H54 (cell line): Measurements from ENCODE around the gene ADAMTS17.

Experiments
- DNase-seq: peaks from one replicate; pipeline ENCODE4 v3.0.0; 2011; ENCODE audit warnings: low spot score, mixed read lengths; ENCODE audit not compliant: insufficient read length
- FAIRE-seq: peaks from 3 replicates; lab custom pipeline; 2011; peaks lifted over from hg19 to GRCh38; lab: Jason Lieb, UNC
- POLR2A ChIP-seq: IDR thresholded peaks from 2 replicates; pipeline ENCODE4 v1.6.1; 2011; ENCODE audit warnings: low read depth, mild to moderate bottlenecking, low read length

ADAMTS17 gene

DNA sequence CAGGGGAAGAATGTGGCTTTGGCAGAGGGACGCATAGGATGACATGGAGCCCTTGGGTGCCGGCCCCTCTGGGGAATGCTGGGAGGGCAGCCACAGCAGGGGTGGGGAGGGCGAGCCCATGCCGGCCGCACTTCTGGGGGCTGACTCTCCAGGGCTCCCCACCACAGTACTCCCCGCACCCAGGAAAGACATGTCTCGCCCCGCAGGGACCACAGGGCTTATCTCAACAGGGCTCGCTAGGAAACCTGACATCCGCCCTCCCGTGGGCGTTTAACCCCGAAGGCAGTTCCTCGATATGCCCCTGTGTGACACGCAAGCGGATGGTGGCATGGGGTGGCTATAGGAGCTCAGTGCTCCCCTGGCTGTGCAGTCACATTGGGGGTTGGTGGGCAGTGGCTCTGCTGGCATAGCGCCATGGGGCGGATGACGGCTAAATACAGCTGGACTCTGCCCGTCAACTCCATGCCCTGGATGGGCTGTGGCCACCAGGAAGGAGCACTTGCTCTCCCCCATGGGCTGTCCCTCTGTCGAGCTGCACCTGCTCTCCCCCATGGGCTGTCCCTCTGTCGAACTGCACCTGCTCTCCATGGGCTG is 141.4 kb downstream of the ADAMTS17 start:
- TF ChIP-seq POLR2A: no peak
- no peak for DNase-seq
- no peak for FAIRE-seq

DNA sequence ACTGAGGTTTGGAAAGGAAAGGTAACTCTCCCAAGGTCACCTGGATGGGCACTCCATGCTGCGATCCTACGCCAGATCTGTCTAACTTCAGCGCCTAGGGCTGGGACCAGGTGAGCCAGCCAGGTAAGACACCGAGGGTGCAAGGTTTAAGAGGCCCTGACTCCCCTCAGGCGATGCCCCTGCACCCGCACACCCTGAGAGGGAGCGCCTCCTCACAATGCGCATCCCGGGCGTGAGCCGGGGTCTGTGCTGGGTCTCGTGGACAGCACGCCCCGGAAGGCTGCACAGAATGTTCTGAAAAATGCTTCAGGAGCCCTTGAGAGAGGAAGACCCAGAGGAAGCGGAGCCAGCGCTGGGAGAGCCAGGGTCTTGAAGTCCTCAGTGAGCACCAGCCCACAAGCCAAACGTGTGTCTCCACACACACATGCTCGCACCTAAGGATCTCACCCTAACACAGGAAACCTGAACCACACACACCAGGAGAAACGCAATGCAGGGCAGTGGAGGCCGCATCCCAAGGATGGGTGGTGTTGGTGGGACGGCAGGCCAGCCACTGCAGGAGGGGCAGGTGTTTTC is 142.0 kb downstream of the ADAMTS17 start:
- no peak for FAIRE-seq
- DNase-seq: no peak
- TF ChIP-seq POLR2A: no peak

DNA sequence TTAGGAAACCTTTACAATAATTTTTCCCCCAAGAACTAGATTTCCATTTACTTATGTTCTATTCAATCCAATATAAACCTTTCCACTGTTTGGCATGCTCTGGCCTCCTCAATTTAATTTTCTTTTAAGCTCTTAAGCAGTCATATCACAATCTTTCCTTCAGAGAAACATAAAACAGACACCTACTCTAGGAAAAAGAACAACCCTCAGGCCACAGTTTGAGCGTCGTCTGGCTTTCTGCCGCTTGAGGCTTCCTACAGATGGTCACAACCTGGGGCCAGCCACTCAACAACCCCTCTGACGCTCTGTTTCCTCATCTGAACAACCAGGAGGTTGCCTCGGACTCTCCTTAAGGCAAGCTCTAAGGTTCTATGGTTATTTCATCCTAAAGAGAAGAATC is 143.3 kb downstream of the ADAMTS17 start:
- no peak for DNase-seq
- FAIRE-seq: no peak
- no peak for TF ChIP-seq POLR2A

DNA sequence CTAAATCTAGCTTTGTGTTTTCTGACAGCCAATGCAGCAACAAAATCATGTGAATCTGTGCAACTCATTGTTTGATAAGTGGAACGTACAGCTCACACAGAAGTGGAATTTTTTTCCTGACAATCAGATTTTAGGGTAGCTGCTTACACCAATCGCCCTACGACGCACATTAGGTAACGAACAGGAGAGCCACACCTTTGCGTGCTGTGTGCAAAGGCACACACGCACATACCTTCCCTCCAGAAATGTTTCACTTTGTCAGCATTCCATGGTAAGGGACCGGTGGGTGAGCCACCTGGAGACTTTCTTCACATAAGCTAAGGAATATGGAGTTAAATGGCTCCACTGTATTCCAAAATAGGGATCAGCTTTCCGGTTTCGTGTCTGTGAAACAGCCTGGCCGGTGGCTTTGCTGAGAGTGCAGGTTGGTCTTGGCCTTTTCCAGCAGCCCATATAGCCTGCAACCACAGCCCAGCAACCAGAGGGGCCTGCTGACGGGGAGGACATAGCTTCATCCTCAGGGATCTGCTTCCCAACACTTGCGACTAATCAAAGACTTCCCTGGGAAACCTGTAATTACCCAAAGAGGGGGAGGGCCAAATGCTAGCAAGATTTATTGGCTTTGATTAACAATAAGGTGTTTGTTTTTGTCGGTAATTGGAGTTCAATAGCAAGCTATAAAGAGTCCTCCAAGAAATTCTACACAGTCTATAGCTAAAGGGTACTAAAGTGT is 145.3 kb downstream of the ADAMTS17 start:
- no peak for TF ChIP-seq POLR2A
- FAIRE-seq (no peak), DNase-seq (no peak)

DNA sequence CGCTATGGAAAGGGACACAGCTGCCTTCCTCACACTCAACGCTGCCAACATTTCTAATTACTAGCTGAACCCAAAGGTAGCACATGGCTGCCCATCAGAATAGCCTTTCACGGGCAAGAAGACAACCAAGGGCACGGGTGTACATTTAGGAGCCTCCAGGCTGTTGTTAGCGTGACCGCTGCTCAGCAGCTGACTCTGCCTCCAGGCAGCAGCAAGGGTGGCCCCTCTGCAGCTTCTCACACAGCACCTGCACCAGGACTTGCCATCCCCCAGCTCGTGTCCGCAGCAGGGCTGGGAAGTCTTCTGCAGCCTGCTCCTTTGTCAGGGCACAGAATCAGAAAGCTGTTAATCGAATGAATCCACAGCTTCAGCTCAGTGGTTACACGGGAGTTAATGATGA is 146.8 kb downstream of the ADAMTS17 start:
- no peak for TF ChIP-seq POLR2A
- DNase-seq (no peak), FAIRE-seq (no peak)

DNA sequence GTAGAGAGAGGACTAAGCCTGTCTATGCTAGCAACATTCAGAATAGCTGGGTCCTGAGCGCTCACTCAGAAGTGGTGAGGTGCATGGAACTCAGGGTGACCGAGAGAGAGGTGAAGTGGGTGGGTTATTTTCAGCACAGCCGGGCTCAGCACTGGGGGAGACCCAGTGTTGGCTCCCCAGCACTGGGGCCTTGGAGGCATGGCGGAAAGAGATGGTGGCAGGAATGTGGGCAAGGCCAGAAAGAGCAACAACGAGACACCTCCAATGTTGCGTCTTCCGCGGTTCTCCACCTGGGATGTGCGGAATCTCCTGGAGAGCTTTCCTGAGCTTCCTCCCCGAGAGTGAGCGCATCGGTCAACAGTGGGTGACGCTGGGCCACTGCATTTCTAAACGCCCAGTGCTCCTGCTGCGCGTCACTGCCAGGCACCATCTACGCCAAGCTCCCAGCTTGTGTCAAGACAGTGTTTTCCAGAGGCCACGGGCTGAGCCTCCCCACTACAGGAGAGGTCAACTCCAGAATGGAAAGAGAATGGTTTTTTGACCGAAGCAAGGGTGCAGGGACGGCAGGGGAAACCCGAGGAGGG is 148.4 kb downstream of the ADAMTS17 start:
- no peak for FAIRE-seq
- TF ChIP-seq POLR2A: no peak
- no peak for DNase-seq

DNA sequence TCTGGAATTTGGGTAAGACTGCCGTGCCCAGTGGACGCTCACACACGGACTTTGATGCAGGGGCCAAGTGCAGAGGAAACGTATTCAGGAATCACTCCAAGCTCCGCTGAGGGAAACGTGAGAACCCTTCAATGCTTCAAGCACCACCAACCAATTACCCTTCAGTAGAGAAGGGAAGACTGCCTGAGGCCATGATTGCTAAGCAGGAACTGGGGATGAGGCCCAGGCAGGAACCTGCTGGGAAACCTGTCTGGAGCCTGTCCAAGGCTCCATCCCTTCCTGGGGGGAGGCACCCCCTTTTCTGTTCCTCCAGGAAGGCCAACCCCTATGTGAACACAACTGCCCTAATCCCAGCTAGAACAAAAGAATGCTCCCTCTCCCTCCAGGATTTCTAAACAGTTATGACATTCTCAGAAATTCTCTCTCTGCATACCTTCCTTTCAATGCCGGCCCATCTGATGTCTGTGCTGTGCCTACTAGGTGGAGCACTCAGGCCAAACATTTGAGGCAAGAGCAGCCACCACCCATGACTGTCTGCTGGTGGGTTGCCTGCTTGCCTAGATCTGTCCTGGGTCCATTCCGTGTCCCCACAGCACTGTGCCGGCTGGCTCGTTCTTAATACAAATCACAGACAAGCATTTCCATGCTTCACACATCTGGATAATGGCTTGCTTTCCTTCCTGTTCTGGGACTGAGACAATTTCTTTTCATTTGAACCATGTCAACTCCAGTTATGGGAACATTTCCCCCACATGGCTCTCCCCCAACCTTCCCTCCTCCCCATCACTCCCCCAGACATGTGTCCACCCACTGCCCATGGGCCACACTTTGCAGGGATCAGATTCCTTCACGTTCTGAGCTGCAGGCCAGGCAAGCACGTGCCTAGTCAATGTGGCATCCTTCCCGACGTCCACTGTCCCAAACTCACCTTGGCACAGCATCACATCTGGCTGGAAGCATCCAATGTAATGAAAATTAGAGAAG is 149.4 kb downstream of the ADAMTS17 start:
- DNase-seq (no peak), FAIRE-seq (no peak)
- TF ChIP-seq POLR2A: no peak

DNA sequence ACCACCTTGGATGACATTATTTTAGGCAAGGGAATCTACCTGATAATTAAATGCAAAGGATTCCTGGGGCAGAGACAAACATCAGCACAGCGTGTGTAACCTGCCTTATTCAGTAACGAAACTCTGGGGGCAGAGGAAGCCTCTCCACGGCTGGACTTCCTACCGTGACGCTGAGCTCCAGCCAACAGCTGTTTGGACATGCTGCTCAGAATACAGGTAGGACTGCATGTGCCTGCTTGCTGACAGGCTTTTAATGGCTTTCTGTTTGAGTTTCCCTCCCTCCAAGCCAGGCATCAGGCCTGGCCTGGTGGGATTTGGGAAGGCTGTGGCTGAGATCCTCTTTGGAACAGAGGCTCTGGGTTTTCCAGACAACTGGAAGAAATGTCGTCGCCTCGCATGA is 150.6 kb downstream of the ADAMTS17 start:
- TF ChIP-seq POLR2A: no peak
- DNase-seq: no peak
- no peak for FAIRE-seq

DNA sequence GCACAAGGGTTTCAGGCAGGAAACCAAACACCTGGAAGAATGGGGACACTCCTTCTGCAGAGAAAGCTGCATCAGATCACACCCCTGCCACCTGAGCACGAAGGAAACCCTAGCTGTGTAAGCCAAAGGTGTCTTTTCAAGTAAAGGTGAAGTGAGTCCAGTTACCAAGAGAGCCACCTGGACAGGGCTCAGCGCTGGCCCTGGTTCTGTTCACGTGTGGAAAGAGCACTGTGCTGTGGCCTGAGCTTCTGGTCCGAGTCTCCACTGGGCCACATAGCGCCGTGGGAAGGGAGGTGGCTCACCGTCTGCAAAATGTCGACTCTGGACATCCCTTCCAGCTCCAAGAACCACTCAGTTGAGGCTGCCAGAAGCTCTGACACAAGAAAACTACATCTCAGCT is 151.1 kb downstream of the ADAMTS17 start:
- no peak for TF ChIP-seq POLR2A
- DNase-seq (no peak), FAIRE-seq (no peak)

DNA sequence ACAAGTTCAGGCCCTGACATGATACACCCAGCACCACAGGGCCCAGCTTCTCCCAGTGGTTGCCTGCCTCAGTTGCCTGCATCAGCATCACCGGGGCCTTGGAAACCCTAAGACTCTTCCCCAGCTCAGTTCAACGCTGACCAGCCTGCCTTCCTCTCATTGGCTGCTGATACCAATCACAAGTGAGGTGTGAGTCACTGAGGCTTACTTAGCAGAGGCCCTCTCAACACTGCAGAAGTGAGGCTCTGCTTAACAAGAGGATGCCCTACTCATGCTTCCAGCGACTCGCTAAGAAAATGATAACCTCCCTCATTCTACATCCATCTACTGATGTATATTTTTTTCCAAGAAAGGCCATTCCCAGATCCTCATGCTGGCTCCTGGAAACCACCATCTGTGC is 151.9 kb downstream of the ADAMTS17 start:
- FAIRE-seq: no peak
- TF ChIP-seq POLR2A: no peak
- no peak for DNase-seq

DNA sequence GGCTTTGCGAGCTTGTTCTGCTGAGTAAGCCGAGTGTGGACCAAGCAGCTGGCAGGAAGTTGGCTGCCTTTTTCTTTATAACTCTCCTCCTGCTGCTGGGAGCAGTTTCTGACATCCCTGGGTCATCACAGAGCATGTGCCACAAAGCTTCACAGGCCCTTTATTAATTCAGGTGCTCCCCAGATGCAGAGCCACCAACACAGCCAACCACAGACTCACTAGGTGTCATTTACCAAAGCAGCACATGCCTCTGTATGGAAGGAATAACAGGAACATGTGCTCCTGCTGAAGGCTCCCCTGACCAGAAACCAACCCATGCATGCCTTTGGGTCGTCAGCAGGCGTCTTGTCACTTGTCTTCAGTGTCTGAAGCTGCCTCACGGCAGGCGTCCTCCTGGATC is 152.5 kb downstream of the ADAMTS17 start:
- TF ChIP-seq POLR2A: no peak
- FAIRE-seq (no peak), DNase-seq (no peak)

DNA sequence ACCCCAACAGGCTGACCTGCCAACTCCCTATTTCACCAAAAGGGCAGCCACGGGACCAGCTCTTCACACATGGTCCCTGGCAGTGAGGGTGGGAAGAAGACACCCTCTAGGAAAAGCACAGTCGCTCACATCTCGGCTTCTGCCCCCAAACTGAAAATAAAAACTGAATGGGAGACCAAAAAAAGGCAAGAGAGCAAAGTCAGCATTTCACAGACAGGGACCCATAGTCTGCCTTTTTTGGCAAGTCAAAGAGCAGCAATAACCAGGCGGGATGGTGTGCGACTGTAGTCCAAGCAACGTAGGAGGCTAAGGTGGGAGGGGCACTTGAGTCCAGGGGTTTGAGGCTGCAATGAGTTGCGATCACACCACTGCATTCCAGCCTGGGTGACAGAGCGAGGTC is 154.1 kb downstream of the ADAMTS17 start:
- FAIRE-seq: no peak
- no peak for TF ChIP-seq POLR2A
- no peak for DNase-seq

DNA sequence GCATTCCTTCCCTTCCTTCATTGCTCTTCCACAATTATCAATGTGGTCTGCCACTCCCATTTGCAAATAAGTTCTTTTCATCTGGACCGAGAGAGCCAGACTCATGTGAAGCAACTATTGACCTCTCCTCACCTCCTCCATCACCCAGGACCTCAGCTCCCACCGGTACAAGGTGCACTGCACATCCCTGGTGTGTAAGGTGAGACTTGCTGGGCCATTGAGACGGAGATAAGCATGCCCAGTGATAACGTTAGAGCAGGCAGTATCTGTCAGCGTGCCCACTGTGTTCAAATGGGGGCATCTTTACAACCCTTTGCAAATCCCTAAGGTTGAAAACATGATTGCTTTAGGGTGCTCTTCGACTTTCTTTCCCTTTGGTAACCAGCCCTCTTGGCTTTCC is 154.8 kb downstream of the ADAMTS17 start:
- DNase-seq (no peak), FAIRE-seq (no peak)
- TF ChIP-seq POLR2A: no peak
